IPS DF 6.9 (cell line): ENCODE results near the gene SYPL1.

Experiments
- DNase-seq: peaks from one replicate; pipeline ENCODE4 v3.0.0-alpha.2; 2013; ENCODE audit warnings: low read depth, low spot score
- H3K27ac ChIP-seq: one replicate; pipeline ENCODE4 v1.5.1; 2013; ENCODE audit warnings: low read length, control low read depth
- H3K27me3 ChIP-seq: 2 replicates; pipeline ENCODE4 v1.6.1; 2013; ENCODE audit warnings: mild to moderate bottlenecking, low read length; ENCODE audit not compliant: control insufficient read depth, insufficient read depth
- H3K36me3 ChIP-seq: 2 replicates; pipeline ENCODE4 v1.6.1; 2013; ENCODE audit warnings: low read length; ENCODE audit not compliant: control insufficient read depth, insufficient read depth
- H3K4me1 ChIP-seq: 2 replicates; pipeline ENCODE4 v1.6.1; 2013; ENCODE audit warnings: low read length; ENCODE audit not compliant: control insufficient read depth, insufficient read depth
- H3K4me3 ChIP-seq: 2 replicates; pipeline ENCODE4 v1.5.1; 2013; ENCODE audit warnings: mild to moderate bottlenecking, low read length
- H3K9me3 ChIP-seq: 2 replicates; pipeline ENCODE4 v1.6.1; 2013; ENCODE audit warnings: low read length, inconsistent platforms; ENCODE audit not compliant: control insufficient read depth, insufficient read depth
- WGBS: extraction: QIAGEN DNeasy Blood & Tissue Kit; methylation state at CpG from one replicate; pipeline ENCODE4 v1.1.7; 2013; ENCODE audit warnings: mixed read lengths, missing lambda C conversion rate; ENCODE audit not compliant: insufficient read length, insufficient coverage; 5-methylcytosine and 5-hydroxymethylcytosine counted together

The SYPL1 gene

DNA sequence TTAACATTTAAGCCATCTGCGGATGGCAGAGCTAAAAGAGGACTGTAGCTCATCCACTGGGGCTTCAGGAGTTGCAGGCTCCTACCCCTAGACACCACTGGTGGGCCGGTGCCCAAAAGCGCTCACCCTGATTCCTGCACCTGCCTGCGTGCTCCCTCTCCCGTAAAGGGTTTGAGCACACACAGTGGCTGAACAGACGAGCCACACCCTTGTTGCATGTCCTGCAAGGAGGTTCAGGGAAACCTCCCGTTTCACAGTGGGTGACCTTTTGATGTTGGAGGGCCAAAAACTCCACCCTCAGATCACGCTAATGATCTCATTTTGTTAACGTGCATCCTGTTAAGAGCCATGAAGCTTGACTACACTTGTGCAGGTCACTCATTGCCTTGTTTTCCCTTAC, 37.9 kb downstream of the SYPL1 start:
- no peak for DNase-seq
- H3K9me3 ChIP-seq, result no peaks in the 10 kb centered on the region
- no peaks in the 10 kb centered on the region for H3K36me3 ChIP-seq
- no peaks in the 10 kb centered on the region for H3K4me1 ChIP-seq
- H3K27ac ChIP-seq, result no peak overlapping the region
- no peaks in the 10 kb centered on the region for H3K27me3 ChIP-seq
- no CpG with 5 or more reads among the region's 9 CpGs for WGBS
- no peak overlapping the region for H3K4me3 ChIP-seq

DNA sequence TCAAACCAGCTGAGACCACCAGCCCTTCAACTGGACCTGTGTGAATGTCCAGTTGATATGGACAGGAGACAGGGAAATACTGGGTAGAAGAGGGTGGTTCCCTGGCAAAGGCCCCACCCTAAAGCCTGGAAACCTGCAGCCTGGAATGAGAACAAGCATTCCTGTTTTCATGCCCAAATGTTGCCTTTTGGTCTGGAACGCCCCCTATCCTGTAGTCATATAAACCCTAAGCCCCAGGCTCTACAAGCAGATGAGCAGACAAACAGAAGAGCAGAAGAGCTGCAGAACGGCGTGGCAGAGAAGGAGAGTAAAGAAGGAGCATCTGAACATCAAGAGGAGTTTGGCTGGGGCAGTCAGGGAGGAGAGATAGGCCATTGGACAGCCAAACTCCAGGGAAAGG, 38.4 kb downstream of the SYPL1 start:
- Histone ChIP-seq H3K36me3 (no peaks in the 10 kb centered on the region), H3K27me3 (no peaks in the 10 kb centered on the region), H3K4me3 (no peak overlapping the region), H3K27ac (no peak overlapping the region), H3K9me3 (no peaks in the 10 kb centered on the region), H3K4me1 (no peaks in the 10 kb centered on the region)
- WGBS, result no CpG with 5 or more reads among the region's 3 CpGs
- DNase-seq, result no peak

DNA sequence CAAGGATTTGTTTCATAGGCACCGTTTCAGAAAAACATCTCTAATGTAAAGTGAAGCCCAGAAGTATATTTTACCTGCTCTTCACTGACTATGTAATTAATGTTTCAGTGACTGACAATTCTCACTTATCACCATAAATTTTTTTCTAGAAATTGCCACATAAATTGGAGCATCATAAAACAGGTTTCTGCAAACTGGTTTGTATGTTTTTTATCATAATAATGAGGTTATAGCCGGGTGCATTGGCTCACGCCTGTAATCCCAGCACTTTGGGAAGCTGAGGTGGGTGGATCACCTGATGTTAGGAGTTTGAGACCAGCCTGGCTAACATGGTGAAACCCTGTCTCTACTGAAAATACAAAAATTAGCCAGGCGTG, 39.4 kb downstream of the SYPL1 start:
- DNase-seq, result no peak
- H3K27ac ChIP-seq, result no peak overlapping the region
- no peaks in the 10 kb centered on the region for H3K36me3 ChIP-seq
- H3K4me1 ChIP-seq, result no peaks in the 10 kb centered on the region
- H3K27me3 ChIP-seq, result no peaks in the 10 kb centered on the region
- no CpG with 5 or more reads among the region's 4 CpGs for WGBS
- H3K4me3 ChIP-seq, result no peak overlapping the region
- no peaks in the 10 kb centered on the region for H3K9me3 ChIP-seq

DNA sequence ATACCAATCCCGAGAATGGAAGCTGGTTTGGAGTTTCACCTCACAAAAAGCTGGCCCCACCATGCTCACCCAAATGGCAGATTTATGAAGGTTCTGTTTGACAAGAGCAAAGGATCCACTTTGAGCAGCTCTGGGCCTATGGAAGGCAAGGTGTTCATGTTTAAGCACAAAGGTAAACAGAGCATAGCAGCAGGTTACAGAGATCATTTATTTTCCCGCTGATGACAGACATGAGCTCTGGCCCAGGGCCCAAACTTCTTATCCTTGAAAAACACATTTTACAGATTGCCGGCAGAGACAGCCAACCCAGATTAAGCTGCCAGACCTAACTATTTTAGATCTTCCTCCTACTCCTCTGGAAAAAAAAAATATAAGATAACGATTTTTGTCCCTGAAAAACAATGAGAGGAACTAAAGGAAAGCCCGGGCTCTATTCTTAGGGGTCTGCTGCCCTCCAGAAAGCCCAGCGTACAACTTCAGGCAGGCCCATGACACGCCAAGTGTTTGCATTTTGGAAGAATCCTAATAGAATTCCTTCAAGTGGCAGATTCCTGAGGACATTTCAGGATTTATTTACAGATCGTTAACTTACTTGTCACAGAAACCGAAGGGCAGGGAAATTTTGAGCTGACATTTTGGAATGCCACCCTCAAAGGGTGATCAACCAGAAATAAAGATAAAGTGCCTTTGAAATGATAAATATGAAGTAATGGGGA, 40.0 kb downstream of the SYPL1 start:
- no CpG with 5 or more reads among the region's 9 CpGs for WGBS
- Histone ChIP-seq H3K4me3 (no peak overlapping the region), H3K27me3 (no peaks in the 10 kb centered on the region), H3K27ac (no peak overlapping the region), H3K36me3 (no peaks in the 10 kb centered on the region), H3K9me3 (no peaks in the 10 kb centered on the region), H3K4me1 (no peaks in the 10 kb centered on the region)
- no peak for DNase-seq

DNA sequence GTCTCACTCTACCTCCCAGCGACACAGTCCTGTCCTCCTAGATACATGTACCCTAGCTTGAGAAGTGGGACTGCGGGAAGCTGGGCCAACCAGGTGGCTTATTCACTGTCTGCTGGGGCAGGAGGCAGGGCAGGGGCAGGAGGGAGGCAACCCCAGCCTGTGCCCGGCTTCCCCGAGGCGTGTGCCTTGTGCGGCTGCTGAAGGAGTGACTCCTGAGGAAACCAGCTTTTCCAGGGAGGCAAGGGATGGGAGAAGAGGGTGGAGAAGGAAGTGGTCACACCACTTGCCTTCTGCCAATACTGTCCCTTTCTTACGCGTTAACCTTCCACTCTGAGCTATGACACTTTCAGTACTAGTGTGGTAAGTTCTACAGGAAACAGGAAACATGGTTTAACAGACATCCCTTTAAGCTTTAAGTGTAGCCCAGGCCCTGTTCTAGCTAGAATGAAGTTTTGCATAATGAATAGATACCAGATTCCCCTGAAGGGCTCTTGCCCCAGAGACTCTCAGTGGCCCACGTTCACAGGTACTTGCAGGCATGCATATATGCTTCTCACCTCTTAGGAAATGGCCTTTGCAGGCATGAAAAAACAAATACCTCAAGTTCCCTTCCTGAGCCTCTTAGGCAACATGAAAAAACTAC, 40.6 kb downstream of the SYPL1 start:
- H3K27ac ChIP-seq, result no peak overlapping the region
- no CpG with 5 or more reads among the region's 9 CpGs for WGBS
- DNase-seq, result no peak
- H3K27me3 ChIP-seq, result no peaks in the 10 kb centered on the region
- no peaks in the 10 kb centered on the region for H3K9me3 ChIP-seq
- no peak overlapping the region for H3K4me3 ChIP-seq
- H3K4me1 ChIP-seq, result no peaks in the 10 kb centered on the region
- H3K36me3 ChIP-seq, result no peaks in the 10 kb centered on the region

DNA sequence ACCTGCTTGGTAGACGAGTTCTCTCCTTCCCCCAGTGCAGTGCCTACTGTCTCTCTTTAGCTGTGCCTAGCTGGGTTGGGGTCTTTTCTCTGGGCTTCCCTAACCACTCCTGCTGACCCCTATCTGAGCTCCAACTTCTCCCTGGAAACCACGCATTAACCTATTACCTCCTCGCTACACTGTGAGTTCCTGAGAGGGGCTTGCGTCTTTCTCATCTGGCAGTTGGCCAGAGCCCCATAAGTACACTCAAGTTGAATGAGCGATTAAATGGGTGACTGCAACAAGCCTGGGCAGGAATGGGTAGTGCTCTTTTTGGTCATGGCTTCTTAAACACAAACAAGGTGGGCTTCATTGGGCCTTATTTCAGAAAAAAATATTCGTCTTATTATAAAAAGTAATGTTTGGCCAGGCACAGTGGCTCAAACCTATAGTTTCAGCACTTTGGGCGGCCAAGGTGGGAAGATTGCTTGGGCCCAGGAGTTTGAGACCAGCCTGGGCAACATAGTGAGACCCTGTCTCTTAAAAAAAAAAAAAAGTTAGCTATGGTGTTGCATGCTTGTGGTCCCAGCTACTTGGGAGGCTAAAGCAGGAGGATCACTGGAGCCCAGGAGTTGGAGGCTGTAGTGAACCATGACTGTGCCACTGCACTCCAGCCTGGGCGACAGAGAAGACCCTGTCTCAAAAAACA, 41.4 kb downstream of the SYPL1 start:
- H3K4me3 ChIP-seq, result no peak overlapping the region
- no peaks in the 10 kb centered on the region for H3K27me3 ChIP-seq
- no peak for DNase-seq
- H3K27ac ChIP-seq, result no peak overlapping the region
- no peaks in the 10 kb centered on the region for H3K4me1 ChIP-seq
- no peaks in the 10 kb centered on the region for H3K36me3 ChIP-seq
- no CpG with 5 or more reads among the region's 8 CpGs for WGBS
- no peaks in the 10 kb centered on the region for H3K9me3 ChIP-seq

DNA sequence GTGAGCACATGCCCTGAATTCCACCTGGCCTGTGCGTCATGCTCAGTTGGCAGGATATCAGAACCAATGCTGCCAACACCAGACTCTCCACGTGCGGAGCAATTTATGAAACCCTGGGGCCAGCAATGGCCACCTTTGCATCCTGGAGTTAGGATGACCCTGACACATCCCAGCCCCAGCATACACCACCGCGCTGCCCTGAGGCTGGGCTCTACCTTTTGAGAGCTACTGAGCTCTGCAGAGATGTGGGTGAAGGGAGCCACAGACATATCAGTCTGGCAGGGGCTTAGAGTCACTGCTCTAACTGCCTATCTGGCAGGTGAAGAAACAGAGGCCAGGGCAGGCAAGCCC, 41.9 kb downstream of the SYPL1 start:
- no CpG with 5 or more reads among the region's 5 CpGs for WGBS
- Histone ChIP-seq H3K9me3 (no peaks in the 10 kb centered on the region), H3K27me3 (no peaks in the 10 kb centered on the region), H3K27ac (no peak overlapping the region), H3K4me3 (no peak overlapping the region), H3K4me1 (no peaks in the 10 kb centered on the region), H3K36me3 (no peaks in the 10 kb centered on the region)
- DNase-seq, result no peak

DNA sequence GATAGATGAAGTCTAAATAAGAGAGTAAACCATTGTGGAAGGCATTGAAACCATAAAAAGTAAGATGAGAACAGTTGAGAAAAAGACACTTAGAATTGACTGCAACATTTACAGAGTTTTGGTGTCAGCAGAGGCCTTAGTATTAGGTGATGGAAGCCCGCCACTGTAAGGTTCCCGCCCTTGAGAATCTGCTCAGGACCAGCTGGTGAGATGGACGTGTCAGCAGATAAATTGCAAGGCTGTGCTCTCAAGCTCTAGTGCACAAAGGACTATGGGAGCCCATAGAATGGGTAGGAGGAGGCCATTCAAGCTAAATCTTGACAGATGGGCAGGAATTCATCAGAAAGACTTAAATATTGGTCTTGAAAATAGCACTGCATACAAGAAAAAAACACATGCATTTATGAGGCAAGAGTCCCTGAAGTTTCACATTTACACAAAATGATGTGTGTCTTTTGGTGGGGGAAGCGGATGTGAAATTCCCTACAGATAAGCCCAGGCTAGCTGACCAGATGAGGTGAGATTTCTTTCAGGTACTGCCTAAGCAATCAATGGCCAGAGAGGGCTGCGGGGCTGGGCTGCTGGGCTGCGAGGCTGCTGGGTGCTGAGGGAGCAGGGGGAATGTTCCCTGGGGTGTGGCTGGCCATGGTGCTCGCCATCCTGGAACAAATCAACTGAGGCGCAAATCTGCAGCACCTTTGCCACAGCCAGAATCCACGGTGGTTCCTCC, 42.5 kb downstream of the SYPL1 start:
- Histone ChIP-seq H3K4me3 (no peak overlapping the region), H3K4me1 (no peaks in the 10 kb centered on the region), H3K27ac (no peak overlapping the region), H3K9me3 (no peaks in the 10 kb centered on the region), H3K27me3 (no peaks in the 10 kb centered on the region), H3K36me3 (no peaks in the 10 kb centered on the region)
- no peak for DNase-seq
- WGBS, result no CpG with 5 or more reads among the region's 9 CpGs

DNA sequence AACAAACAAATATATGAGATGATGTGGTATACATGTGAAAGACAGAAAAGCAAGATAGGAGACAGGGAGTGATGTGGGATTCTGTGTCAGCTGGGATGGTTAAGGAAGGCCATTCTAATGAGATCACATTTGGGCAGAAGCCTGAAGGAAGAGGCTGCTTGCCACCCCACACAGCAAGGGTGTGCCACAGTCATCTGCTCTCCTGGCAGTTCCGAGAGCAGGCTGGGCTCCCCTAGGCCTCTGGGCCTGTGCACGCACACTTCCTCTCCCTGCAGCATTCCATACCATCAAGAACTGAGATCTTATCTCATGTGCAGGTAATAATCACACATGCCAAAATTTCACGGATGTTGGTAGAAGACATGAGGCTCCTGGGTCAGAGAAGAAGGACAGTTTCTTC, 43.1 kb downstream of the SYPL1 start:
- Histone ChIP-seq H3K4me3 (no peak overlapping the region), H3K36me3 (no peaks in the 10 kb centered on the region), H3K4me1 (no peaks in the 10 kb centered on the region), H3K27me3 (no peaks in the 10 kb centered on the region), H3K27ac (no peak overlapping the region), H3K9me3 (no peaks in the 10 kb centered on the region)
- no peak for DNase-seq
- WGBS, result no CpG with 5 or more reads among the region's 3 CpGs

DNA sequence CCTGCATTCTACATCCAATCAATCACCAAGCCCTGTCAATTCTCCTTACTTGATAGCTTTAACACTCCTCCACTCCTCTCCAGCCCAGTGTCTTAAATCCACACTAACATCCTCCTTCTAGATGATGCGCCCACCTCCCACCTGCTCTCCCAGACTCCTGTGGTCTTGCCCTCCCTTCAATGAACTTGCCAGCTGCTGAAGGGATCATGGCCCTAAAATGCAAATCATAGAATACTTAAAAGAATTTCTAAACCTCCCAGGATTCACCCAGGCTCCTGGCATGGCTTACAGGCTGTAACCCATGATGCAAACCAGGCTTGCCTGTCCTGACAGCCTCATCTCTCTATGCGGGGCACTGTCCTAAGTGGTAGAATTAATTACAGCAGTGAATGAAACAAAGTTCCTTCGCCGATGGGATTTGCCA, 43.6 kb downstream of the SYPL1 start:
- H3K27me3 ChIP-seq, result no peaks in the 10 kb centered on the region
- no peak overlapping the region for H3K27ac ChIP-seq
- H3K36me3 ChIP-seq, result no peaks in the 10 kb centered on the region
- no peak overlapping the region for H3K4me3 ChIP-seq
- DNase-seq, result no peak
- no CpG with 5 or more reads among the region's 4 CpGs for WGBS
- H3K9me3 ChIP-seq, result no peaks in the 10 kb centered on the region
- H3K4me1 ChIP-seq, result no peaks in the 10 kb centered on the region
